HEK293 (cell line): Measurements from ENCODE around the gene BCL11A.

Experiments
- CTCF ChIA-PET: fragments of 350-600 bp; formaldehyde crosslinking; extraction: SDS; loops from one replicate; lab custom pipeline; 2021; ENCODE audit warnings: antibody characterized with exemption; lab: Yijun Ruan, JAX
- POLR2A ChIA-PET: fragments of 300-600 bp; formaldehyde crosslinking; extraction: SDS; loops from one replicate; lab custom pipeline; 2020; ENCODE audit warnings: antibody characterized with exemption, inconsistent platforms; lab: Yijun Ruan, JAX
- H3K27ac ChIP-seq: fragments of 200-500 bp; sonication (Bioruptor generic); 2 replicates; pipeline ENCODE4 v1.5.1; 2014; ENCODE audit warnings: low read depth, low read length, control low read depth, inconsistent platforms; ENCODE audit errors: extremely low read depth
- H3K36me3 ChIP-seq, 2 experiments: fragments of 200-500 bp in 1 of 2; sonication (Bioruptor generic) in 1 of 2; 1 replicate in 1 of 2; 2 replicates in 1 of 2; pipeline ENCODE4 v1.5.1; 2014 to 2017; ENCODE audit warnings: inconsistent platforms in 2 of 2, low read length in 2 of 2; ENCODE audit not compliant: control insufficient read depth in 2 of 2, insufficient read depth in 1 of 2
- H3K4me1 ChIP-seq: fragments of 200-500 bp; sonication (Bioruptor generic); 2 replicates; pipeline ENCODE4 v1.5.1; 2014; ENCODE audit warnings: mild to moderate bottlenecking, low read length, inconsistent platforms; ENCODE audit not compliant: control insufficient read depth, insufficient read depth
- H3K4me3 ChIP-seq: 2 replicates; pipeline ENCODE4 v1.5.1; 2011; ENCODE audit warnings: low read depth, mild to moderate bottlenecking, control low read depth, low read length, moderate library complexity
- H3K9me3 ChIP-seq: fragments of 200-500 bp; sonication (Bioruptor generic); 2 replicates; pipeline ENCODE4 v1.5.1; 2014; ENCODE audit warnings: low read depth, low read length, inconsistent platforms; ENCODE audit not compliant: control insufficient read depth, insufficient read depth
- GLI2 ChIP-seq: fragments of 450-650 bp; formaldehyde crosslinking; IDR thresholded peaks from 2 replicates; pipeline ENCODE4; 2017; ENCODE audit warnings: missing biosample characterization, missing genetic modification characterization, low read depth, borderline replicate concordance
- MYNN ChIP-seq: fragments of 450-650 bp; formaldehyde crosslinking; IDR thresholded peaks from 2 replicates; pipeline ENCODE4 v1.5.1; 2016; ENCODE audit warnings: missing biosample characterization, missing genetic modification characterization, borderline replicate concordance
- SETDB1 ChIP-seq: IDR thresholded peaks from one replicate; pipeline ENCODE4 v1.6.1; 2017; ENCODE audit warnings: mild to moderate bottlenecking, low read length, moderate library complexity, mixed read lengths; ENCODE audit not compliant: insufficient read length
- ZBTB8A ChIP-seq: fragments of 450-650 bp; formaldehyde crosslinking; IDR thresholded peaks from 2 replicates; pipeline ENCODE4 v1.5.1; 2016; ENCODE audit warnings: missing biosample characterization, missing genetic modification characterization
- ZIC2 ChIP-seq: fragments of 450-650 bp; formaldehyde crosslinking; IDR thresholded peaks from 2 replicates; pipeline ENCODE4 v1.5.1; 2016; ENCODE audit warnings: missing biosample characterization, missing genetic modification characterization
- ZNF155 ChIP-seq: fragments of 450-650 bp; formaldehyde crosslinking; IDR thresholded peaks from 2 replicates; pipeline ENCODE4 v1.5.1; 2016; ENCODE audit warnings: missing biosample characterization, missing genetic modification characterization
- ZNF426 ChIP-seq: fragments of 450-650 bp; formaldehyde crosslinking; IDR thresholded peaks from 2 replicates; pipeline ENCODE4 v1.5.1; 2017; ENCODE audit warnings: missing biosample characterization, missing genetic modification characterization, mild to moderate bottlenecking, inconsistent platforms, moderate library complexity
- ZNF596 ChIP-seq: fragments of 450-650 bp; IDR thresholded peaks from 2 replicates; pipeline ENCODE4 v1.5.0; 2018; ENCODE audit warnings: missing biosample characterization, mild to moderate bottlenecking, missing genetic modification characterization, moderate library complexity
- ZNF664 ChIP-seq: fragments of 450-650 bp; formaldehyde crosslinking; IDR thresholded peaks from 2 replicates; pipeline ENCODE4 v1.5.1; 2016; ENCODE audit warnings: missing biosample characterization, missing genetic modification characterization
- ZNF747 ChIP-seq: fragments of 450-650 bp; formaldehyde crosslinking; IDR thresholded peaks from 2 replicates; pipeline ENCODE4 v1.5.1; 2016; ENCODE audit warnings: missing biosample characterization, missing genetic modification characterization
- TF ChIP-seq, protein P1 (sequence below): fragments of 450-650 bp; formaldehyde crosslinking; IDR thresholded peaks from 2 replicates; pipeline ENCODE4 v1.5.1; 2017; ENCODE audit warnings: missing biosample characterization, missing genetic modification characterization
- TF ChIP-seq, protein P2 (sequence below): fragments of 450-650 bp; formaldehyde crosslinking; IDR thresholded peaks from 2 replicates; pipeline ENCODE4 v1.5.1; 2016; ENCODE audit warnings: missing biosample characterization, missing genetic modification characterization

The BCL11A gene

DNA sequence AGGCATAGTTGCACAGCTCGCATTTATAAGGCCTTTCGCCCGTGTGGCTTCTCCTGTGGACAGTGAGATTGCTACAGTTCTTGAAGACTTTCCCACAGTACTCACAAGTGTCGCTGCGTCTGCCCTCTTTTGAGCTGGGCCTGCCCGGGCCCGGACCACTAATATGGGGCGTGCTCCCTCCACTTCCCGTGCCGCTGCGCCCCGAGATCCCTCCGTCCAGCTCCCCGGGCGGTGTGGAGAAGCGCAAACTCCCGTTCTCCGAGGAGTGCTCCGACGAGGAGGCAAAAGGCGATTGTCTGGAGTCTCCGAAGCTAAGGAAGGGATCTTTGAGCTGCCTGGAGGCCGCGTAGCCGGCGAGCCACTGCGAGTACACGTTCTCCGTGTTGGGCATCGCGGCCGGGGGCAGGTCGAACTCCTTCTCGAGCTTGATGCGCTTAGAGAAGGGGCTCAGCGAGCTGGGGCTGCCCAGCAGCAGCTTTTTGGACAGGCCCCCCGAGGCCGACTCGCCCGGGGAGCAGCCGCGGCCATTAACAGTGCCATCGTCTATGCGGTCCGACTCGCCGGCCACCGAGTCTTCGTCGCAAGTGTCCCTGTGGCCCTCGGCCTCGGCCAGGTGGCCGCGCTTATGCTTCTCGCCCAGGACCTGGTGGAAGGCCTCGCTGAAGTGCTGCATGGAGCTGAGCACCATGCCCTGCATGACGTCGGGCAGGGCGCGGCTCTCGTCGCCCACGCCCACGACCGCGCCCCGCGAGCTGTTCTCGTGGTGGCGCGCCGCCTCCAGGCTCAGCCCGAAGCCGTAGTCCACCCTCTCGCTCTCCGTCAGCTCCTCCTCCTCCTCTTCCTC, 92.7 kb downstream of the BCL11A start:
- H3K4me1 ChIP-seq = peaks cover 19% of the 10 kb centered on the region
- H3K9me3 ChIP-seq = no peaks in the 10 kb centered on the region
- H3K4me3 ChIP-seq = no peak overlapping the region
- no peak overlapping the region for H3K27ac ChIP-seq
- H3K36me3 ChIP-seq = peaks cover 7 to 28% of the 10 kb centered on the region in 2 experiments
- ChIA-PET POLR2A (interaction anchor here (1.2 kb wide), 1 partner anchor 55 kb away, joined by 3 read pairs; no protein-coding TSS in a partner anchor), CTCF (no interaction called here)
- no peak for TF ChIP-seq ZNF426 (tag by site-specific recombination)
- TF ChIP-seq ZIC2 = no peak
- no peak for TF ChIP-seq MYNN (tag by site-specific recombination)
- no peak for TF ChIP-seq GLI2

DNA sequence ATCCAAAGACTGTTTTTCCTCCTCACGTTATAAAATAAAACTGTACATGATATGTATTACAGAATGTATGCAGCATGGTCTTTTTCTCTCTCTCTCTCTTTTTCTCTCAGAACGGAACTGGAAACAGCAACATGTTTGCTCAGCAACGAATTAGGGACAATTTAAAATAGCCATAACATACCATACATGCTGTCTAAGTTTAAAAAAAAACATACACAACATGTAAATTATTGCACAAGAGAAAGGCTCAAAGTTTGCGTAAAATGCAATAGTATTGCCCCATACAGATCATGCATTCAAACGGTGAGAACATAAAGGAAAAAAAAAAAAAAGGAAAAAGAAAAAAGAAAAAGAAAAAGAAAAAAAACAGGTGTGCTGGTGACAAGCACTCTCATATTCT, 93.6 kb downstream of the BCL11A start:
- CTCF ChIA-PET = no interaction called here
- no peak for TF ChIP-seq ZNF155 (tag by site-specific recombination)
- peaks cover 7 to 28% of the 10 kb centered on the region in 2 experiments for H3K36me3 ChIP-seq
- H3K4me1 ChIP-seq = peaks cover 16% of the 10 kb centered on the region
- H3K4me3 ChIP-seq = no peak overlapping the region
- POLR2A ChIA-PET = interaction anchor here (1.2 kb wide), 1 partner anchor 56 kb away, joined by 3 read pairs; no protein-coding TSS in a partner anchor
- H3K9me3 ChIP-seq = no peaks in the 10 kb centered on the region
- no peak overlapping the region for H3K27ac ChIP-seq

DNA sequence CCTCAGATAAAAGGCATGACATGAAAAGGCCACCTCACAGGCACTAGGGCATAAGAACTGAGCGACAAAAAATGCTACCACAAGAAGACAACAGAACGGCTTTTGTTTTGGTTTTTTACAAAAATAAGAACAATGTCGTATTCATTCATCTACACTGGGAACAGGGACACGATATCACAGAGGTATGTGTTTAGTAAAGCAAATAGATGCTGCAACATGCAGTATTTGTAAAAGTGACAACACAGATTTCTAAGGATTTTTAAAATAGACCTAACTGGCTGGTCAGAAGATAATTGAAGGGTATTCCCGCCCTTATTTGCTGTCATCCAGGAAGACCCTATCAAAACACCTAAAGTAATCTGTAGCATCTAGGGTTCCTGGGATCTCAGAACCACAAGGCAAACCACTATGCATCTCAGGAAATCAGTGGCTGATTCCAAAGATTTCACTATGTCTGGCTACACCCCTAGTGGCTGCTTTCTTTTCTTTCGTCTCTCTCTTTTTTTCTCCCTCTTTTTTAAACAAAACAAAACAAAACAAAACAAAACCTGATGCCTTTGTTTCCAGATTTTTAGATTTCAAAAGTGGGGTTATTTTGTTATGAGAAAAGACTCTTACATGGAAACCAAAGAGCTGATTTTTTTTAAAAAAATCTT, 97.2 kb downstream of the BCL11A start:
- Histone ChIP-seq H3K4me1 (no peaks in the 10 kb centered on the region), H3K27ac (no peak overlapping the region), H3K4me3 (no peak overlapping the region), H3K9me3 (no peaks in the 10 kb centered on the region), H3K36me3 (peaks cover 7 to 16% of the 10 kb centered on the region in 2 experiments)
- POLR2A ChIA-PET = no interaction called here
- CTCF ChIA-PET = interaction anchor here (0.7 kb wide), 2 partner anchors 38 to 64 kb away, joined by 3 to 6 read pairs; no protein-coding TSS in a partner anchor
- TF ChIP-seq ZNF155 (tag by site-specific recombination) (no peak), SETDB1 (peak; percentile 20)

DNA sequence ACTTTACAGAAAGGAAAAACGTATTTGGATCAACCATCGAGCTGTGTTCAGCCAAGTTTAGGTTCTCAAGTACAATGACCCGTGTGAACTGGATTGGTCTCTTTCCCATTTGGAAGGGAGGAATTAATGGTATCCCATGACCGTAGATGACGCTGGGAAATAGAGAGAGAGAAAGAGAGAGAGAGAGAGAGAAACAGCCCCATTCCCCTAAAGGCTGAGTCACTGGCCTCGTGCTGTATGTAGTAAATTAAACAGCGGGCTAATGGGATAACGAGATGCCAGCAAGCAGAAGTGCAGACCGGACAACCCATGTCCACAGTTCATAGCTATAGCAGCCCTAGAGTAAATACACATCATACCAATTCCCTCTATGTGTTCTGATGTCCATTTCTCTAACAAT, 99.6 kb downstream of the BCL11A start:
- no peak overlapping the region for H3K4me3 ChIP-seq
- POLR2A ChIA-PET = no interaction called here
- H3K36me3 ChIP-seq = no peaks in the 10 kb centered on the region; a peak in 1 of 3 replicates
- H3K27ac ChIP-seq = no peak overlapping the region
- TF ChIP-seq ZNF596 (tag by site-specific recombination) = 0 out of 2 replicates have a peak, but pooled peaks have one; percentile 49
- no peak for TF ChIP-seq ZBTB8A (tag by site-specific recombination)
- no peak for TF ChIP-seq ZNF664 (tag by site-specific recombination)
- TF ChIP-seq, protein P1, sequence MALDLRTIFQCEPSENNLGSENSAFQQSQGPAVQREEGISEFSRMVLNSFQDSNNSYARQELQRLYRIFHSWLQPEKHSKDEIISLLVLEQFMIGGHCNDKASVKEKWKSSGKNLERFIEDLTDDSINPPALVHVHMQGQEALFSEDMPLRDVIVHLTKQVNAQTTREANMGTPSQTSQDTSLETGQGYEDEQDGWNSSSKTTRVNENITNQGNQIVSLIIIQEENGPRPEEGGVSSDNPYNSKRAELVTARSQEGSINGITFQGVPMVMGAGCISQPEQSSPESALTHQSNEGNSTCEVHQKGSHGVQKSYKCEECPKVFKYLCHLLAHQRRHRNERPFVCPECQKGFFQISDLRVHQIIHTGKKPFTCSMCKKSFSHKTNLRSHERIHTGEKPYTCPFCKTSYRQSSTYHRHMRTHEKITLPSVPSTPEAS = no peak
- TF ChIP-seq, protein P2, sequence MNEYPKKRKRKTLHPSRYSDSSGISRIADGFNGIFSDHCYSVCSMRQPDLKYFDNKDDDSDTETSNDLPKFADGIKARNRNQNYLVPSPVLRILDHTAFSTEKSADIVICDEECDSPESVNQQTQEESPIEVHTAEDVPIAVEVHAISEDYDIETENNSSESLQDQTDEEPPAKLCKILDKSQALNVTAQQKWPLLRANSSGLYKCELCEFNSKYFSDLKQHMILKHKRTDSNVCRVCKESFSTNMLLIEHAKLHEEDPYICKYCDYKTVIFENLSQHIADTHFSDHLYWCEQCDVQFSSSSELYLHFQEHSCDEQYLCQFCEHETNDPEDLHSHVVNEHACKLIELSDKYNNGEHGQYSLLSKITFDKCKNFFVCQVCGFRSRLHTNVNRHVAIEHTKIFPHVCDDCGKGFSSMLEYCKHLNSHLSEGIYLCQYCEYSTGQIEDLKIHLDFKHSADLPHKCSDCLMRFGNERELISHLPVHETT (tag by site-specific recombination) = no peak
- no peak for TF ChIP-seq ZNF747 (tag by site-specific recombination)
- H3K4me1 ChIP-seq = no peaks in the 10 kb centered on the region
- H3K9me3 ChIP-seq = no peaks in the 10 kb centered on the region
- CTCF ChIA-PET = no interaction called here
